HCT116 (cell line): Measurements from ENCODE around the gene PDSS2. TPM values are rescaled to one million over a fixed set of nuclear protein-coding genes. Genes with fewer than 3 reads are reported as not detected.

ENCODE experiments used
- ATAC-seq: fragments of 200-7000 bp; cut with Tn5 transposase; 2 replicates; pipeline ENCODE4 v1.9.1; 2020; ENCODE audit warnings: mild to moderate bottlenecking, moderate library complexity
- BruUV-seq: library from RNA; stranded (reverse); fragments of 400-500 nt; replicated peaks from 2 replicates; lab custom pipeline; 2021; lab: Mats Ljungman, UMichigan
- CTCF ChIA-PET: fragments of 300-600 bp; sonication (Branson Sonifier 250); formaldehyde crosslinking; loops from one replicate; lab custom pipeline; 2021; ENCODE audit warnings: antibody characterized with exemption; lab: Charles Lee
- POLR2A ChIA-PET: fragments of 300-600, 350-600 bp; sonication (Branson Sonifier 250); formaldehyde crosslinking; loops from one replicate; lab custom pipeline; 2021; ENCODE audit warnings: antibody characterized with exemption; lab: Charles Lee
- RAD21 ChIA-PET, 2 experiments: fragments of 300-600 bp; sonication (Branson Sonifier 250); formaldehyde crosslinking; loops; one replicate each; lab custom pipeline; 2023; ENCODE audit warnings: low total read pairs in 2 of 2; ENCODE audit not compliant: uncharacterized antibody in 2 of 2, unreplicated experiment in 2 of 2, low non-redundant PET in 1 of 2; lab: Charles Lee
- DNase-seq: peaks from one replicate; pipeline ENCODE4 v3.0.0-alpha.2; 2010; ENCODE audit warnings: low read depth, low spot score
- H2AFZ ChIP-seq: fragments of 200-600 bp; shearing (Covaris generic), sonication (generic); 2 replicates; pipeline ENCODE4 v1.6.1; 2017; ENCODE audit warnings: low read depth, mixed run types, mixed read lengths, antibody characterized with exemption, low read length; ENCODE audit not compliant: poor library complexity, severe bottlenecking
- H3K27ac ChIP-seq: 2 replicates; pipeline ENCODE4 v1.5.1; 2012; ENCODE audit warnings: low read depth, low read length
- H3K27me3 ChIP-seq: fragments of 200-600 bp; sonication (generic); 2 replicates; pipeline ENCODE4 v1.6.1; 2016; ENCODE audit warnings: mixed run types, low read length, mixed read lengths; ENCODE audit not compliant: insufficient read depth
- H3K36me3 ChIP-seq, 2 experiments: fragments of 200-500 bp in 1 of 2; fragments of 200-600 bp in 1 of 2; sonication (Bioruptor generic) in 1 of 2; sonication (generic) in 1 of 2; 2 replicates each; pipeline versions ENCODE4 v1.5.1 to v1.6.1; 2014 to 2016; ENCODE audit warnings: low read length in 2 of 2, inconsistent platforms in 1 of 2, mixed read lengths in 1 of 2, mixed run types in 1 of 2; ENCODE audit not compliant: insufficient read depth in 2 of 2, control insufficient read depth in 1 of 2
- H3K4me1 ChIP-seq, 2 experiments: fragments of 200-600 bp in 1 of 2; sonication (generic) in 1 of 2; 2 replicates each; pipeline versions ENCODE4 v1.5.1 to v1.6.1; 2012 to 2017; ENCODE audit warnings: low read length in 2 of 2, inconsistent platforms in 1 of 2, mild to moderate bottlenecking in 1 of 2, mixed read lengths in 1 of 2, mixed run types in 1 of 2, moderate library complexity in 1 of 2; ENCODE audit not compliant: insufficient read depth in 2 of 2, control insufficient read depth in 1 of 2
- H3K4me2 ChIP-seq: fragments of 200-600 bp; sonication (generic); 2 replicates; pipeline ENCODE4 v1.6.1; 2017; ENCODE audit warnings: mixed run types, low read length, mixed read lengths
- H3K4me3 ChIP-seq, 2 experiments: fragments of 200-600 bp in 1 of 2; sonication (generic) in 1 of 2; replicated peaks in 1 of 2; 2 replicates each; pipeline ENCODE4 v1.5.1; 2011 to 2016; ENCODE audit warnings: low read length in 2 of 2, control low read depth in 1 of 2, low read depth in 1 of 2, mild to moderate bottlenecking in 1 of 2, mixed read lengths in 1 of 2, mixed run types in 1 of 2
- H3K79me2 ChIP-seq: fragments of 200-600 bp; sonication (generic); 2 replicates; pipeline ENCODE4 v1.6.1; 2017; ENCODE audit warnings: mild to moderate bottlenecking, mixed run types, low read length, moderate library complexity, mixed read lengths; ENCODE audit not compliant: insufficient read depth
- H3K9ac ChIP-seq: fragments of 200-600 bp; sonication (generic); 2 replicates; pipeline ENCODE4 v1.6.1; 2016; ENCODE audit warnings: low read length, mixed read lengths
- H3K9me2 ChIP-seq: fragments of 200-600 bp; sonication (generic), shearing (Covaris generic); 2 replicates; pipeline ENCODE4 v1.6.1; 2017; ENCODE audit warnings: mixed run types, mild to moderate bottlenecking, moderate library complexity; ENCODE audit not compliant: insufficient read depth
- H3K9me3 ChIP-seq, 2 experiments: fragments of 200-500 bp in 1 of 2; fragments of 200-600 bp in 1 of 2; sonication (Bioruptor generic) in 1 of 2; sonication (generic) in 1 of 2; 2 replicates each; pipeline ENCODE4 v1.6.1; 2014 to 2017; ENCODE audit warnings: low read length in 2 of 2, mixed read lengths in 2 of 2, inconsistent platforms in 1 of 2, low read depth in 1 of 2, mild to moderate bottlenecking in 1 of 2, mixed run types in 1 of 2, moderate library complexity in 1 of 2; ENCODE audit not compliant: control insufficient read depth in 1 of 2, insufficient read depth in 1 of 2
- H4K20me1 ChIP-seq: fragments of 200-600 bp; sonication (generic), shearing (Covaris generic); 2 replicates; pipeline ENCODE4 v1.6.1; 2017; ENCODE audit warnings: mixed run types, mild to moderate bottlenecking, moderate library complexity; ENCODE audit not compliant: insufficient read depth
- CEBPB ChIP-seq: IDR thresholded peaks from 2 replicates; pipeline ENCODE4 v1.6.1; 2012; ENCODE audit warnings: low read depth
- EGR1 ChIP-seq: IDR thresholded peaks from 2 replicates; pipeline ENCODE4 v1.6.1; 2012; ENCODE audit warnings: low read depth
- ELF1 ChIP-seq: IDR thresholded peaks from 2 replicates; pipeline ENCODE4 v1.6.1; 2012; ENCODE audit warnings: low read depth, borderline replicate concordance
- EZH2 ChIP-seq: fragments of 200-600 bp; sonication (generic); IDR thresholded peaks from 2 replicates; pipeline ENCODE4 v1.6.1; 2017; ENCODE audit warnings: antibody characterized with exemption, mixed run types
- EZH2phosphoT487 ChIP-seq: fragments of 200-600 bp; IDR thresholded peaks from 2 replicates; pipeline ENCODE4 v1.6.1; 2018; ENCODE audit warnings: antibody characterized with exemption, borderline replicate concordance
- POLR2A ChIP-seq: IDR thresholded peaks from 2 replicates; pipeline ENCODE4 v1.7.0; 2011; ENCODE audit warnings: borderline replicate concordance; ENCODE audit not compliant: insufficient read depth, insufficient read length; ENCODE audit errors: extremely low read depth
- TCF7L2 ChIP-seq: IDR thresholded peaks from 2 replicates; pipeline ENCODE4 v1.7.0; 2011; ENCODE audit warnings: borderline replicate concordance, inconsistent platforms; ENCODE audit not compliant: insufficient read depth, insufficient read length; ENCODE audit errors: extremely low read depth
- YY1 ChIP-seq: IDR thresholded peaks from 2 replicates; pipeline ENCODE4 v1.6.1; 2011; ENCODE audit warnings: low read length, low read depth, moderate library complexity, mild to moderate bottlenecking; ENCODE audit not compliant: insufficient replicate concordance; ENCODE audit errors: extremely low read depth
- ZFX ChIP-seq: fragments of 450-650 bp; IDR thresholded peaks from 2 replicates; pipeline ENCODE4 v1.6.1; 2017
- intact Hi-C: fragments of 100-400 bp; cut with micrococcal nuclease; formaldehyde crosslinking; loops from 2 replicates; pipeline ENCODE4 v1.10.0; 2022
- total RNA-seq: library from RNA; stranded (reverse); gene quantifications from one replicate; pipeline ENCODE4 v1.2.1, GENCODE V29; 2021; ENCODE audit not compliant: unreplicated experiment
- TF ChIP-seq, protein P1 (sequence below): IDR thresholded peaks from 2 replicates; pipeline ENCODE4 v1.6.1; 2012; ENCODE audit warnings: low read depth

PDSS2 gene
- total RNA-seq, 1 experiment from 2014 or later: 12.2 TPM

DNA sequence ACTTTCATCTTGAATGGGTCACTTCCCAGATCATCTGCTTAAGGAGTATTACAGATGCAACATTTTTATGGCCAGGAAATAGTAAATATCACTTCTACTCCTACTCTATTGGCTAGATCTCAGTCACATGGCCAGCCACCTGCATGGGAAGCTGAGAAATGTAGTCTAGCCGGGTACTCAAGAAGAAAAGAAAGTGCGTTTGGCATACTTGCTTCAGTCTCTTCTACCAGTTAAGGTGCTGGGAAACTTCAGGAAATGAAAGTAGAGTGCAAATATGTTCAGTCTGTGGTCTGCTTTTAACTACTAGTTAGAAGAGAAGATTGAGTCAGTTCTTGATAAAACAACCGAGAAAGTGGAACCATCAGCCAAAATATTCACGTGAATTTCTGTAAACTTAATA, 129.2 kb downstream of the PDSS2 start:
- Histone ChIP-seq H3K4me1 (no peaks in the 10 kb centered on the region), H3K36me3 (no peaks in the 10 kb centered on the region), H2AFZ (no peak overlapping the region), H3K4me2 (no peak overlapping the region), H3K9ac (no peak overlapping the region), H3K27ac (no peak overlapping the region), H3K4me3 (no peak overlapping the region), H3K9me2 (no peaks in the 10 kb centered on the region), H3K9me3 (no peaks in the 10 kb centered on the region), H3K27me3 (no peaks in the 10 kb centered on the region), H3K79me2 (no peaks in the 10 kb centered on the region), H4K20me1 (no peaks in the 10 kb centered on the region)
- RAD21 ChIA-PET: no interaction called here
- DNase-seq: no peak
- POLR2A ChIA-PET: no interaction called here
- BruUV-seq: no TSS peak
- intact Hi-C loops: no loop called here
- TF ChIP-seq, protein P1, sequence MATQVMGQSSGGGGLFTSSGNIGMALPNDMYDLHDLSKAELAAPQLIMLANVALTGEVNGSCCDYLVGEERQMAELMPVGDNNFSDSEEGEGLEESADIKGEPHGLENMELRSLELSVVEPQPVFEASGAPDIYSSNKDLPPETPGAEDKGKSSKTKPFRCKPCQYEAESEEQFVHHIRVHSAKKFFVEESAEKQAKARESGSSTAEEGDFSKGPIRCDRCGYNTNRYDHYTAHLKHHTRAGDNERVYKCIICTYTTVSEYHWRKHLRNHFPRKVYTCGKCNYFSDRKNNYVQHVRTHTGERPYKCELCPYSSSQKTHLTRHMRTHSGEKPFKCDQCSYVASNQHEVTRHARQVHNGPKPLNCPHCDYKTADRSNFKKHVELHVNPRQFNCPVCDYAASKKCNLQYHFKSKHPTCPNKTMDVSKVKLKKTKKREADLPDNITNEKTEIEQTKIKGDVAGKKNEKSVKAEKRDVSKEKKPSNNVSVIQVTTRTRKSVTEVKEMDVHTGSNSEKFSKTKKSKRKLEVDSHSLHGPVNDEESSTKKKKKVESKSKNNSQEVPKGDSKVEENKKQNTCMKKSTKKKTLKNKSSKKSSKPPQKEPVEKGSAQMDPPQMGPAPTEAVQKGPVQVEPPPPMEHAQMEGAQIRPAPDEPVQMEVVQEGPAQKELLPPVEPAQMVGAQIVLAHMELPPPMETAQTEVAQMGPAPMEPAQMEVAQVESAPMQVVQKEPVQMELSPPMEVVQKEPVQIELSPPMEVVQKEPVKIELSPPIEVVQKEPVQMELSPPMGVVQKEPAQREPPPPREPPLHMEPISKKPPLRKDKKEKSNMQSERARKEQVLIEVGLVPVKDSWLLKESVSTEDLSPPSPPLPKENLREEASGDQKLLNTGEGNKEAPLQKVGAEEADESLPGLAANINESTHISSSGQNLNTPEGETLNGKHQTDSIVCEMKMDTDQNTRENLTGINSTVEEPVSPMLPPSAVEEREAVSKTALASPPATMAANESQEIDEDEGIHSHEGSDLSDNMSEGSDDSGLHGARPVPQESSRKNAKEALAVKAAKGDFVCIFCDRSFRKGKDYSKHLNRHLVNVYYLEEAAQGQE: no peak
- no peak for TF ChIP-seq EZH2
- no peak for TF ChIP-seq EZH2phosphoT487
- TF ChIP-seq YY1: no peak
- no peak for TF ChIP-seq ELF1
- no peak for TF ChIP-seq POLR2A
- no peak for TF ChIP-seq TCF7L2
- TF ChIP-seq CEBPB: no peak
- TF ChIP-seq ZFX: no peak
- TF ChIP-seq EGR1: no peak
- CTCF ChIA-PET: no interaction called here
- ATAC-seq: no peak
